ENCODE measurements around the gene CUX1. TPM values are rescaled to one million over a fixed set of nuclear protein-coding genes. Genes with fewer than 3 reads are reported as not detected.
A peak's percentile ranks its signal among the peaks of the same experiment; 100 is the strongest.

The CUX1 gene
- total RNA-seq, 4 donors from 2014 or later: 52.5 to 93.6 (median 63.7) TPM

DNA sequence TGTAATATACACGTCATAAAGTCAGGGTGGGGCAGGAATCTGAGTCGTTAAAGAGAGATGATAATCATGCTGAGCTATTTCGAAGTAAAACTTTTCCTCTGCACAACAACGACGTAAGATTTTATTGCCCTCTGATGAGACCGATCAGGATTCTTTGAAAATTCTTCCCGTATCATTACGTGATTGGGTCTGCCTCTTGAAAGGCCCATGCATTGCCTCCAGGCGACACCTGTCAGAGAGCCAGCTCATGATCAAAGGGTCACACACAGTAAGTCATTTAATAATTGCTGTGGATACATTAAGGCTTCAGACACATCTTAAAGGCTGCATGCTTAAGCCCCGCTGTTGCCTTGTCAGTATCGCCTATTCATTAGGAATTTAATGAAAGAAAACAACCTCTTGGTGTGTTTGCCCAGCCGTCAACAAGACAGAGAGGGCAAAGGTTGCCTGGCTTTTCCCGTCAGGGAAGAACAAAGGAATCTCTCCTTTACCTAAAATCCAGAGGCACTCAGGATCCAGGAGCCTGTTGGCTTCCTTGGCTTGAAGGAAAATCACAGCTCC, 280.3 kb downstream of the CUX1 start:
- peak in 1 of 2 donors; percentile 4 for DNase-seq (ENCODE audit: low spot score in 2 of 2)
- peaks cover 7% of the 10 kb centered on the region for H3K36me3 ChIP-seq
- H3K27ac ChIP-seq: no peak overlapping the region
- no peak overlapping the region for H3K4me3 ChIP-seq
- peaks cover 14% of the 10 kb centered on the region for H3K4me1 ChIP-seq
- no peaks in the 10 kb centered on the region for H3K9me3 ChIP-seq
- no peaks in the 10 kb centered on the region for H3K27me3 ChIP-seq
- no peak for TF ChIP-seq POLR2A (IDR thresholded peaks at IDR 0.05)
- TF ChIP-seq EP300 (IDR thresholded peaks at IDR 0.05): no peak
- no peak for TF ChIP-seq POLR2AphosphoS5 (IDR thresholded peaks at IDR 0.05)
- TF ChIP-seq, protein P1, sequence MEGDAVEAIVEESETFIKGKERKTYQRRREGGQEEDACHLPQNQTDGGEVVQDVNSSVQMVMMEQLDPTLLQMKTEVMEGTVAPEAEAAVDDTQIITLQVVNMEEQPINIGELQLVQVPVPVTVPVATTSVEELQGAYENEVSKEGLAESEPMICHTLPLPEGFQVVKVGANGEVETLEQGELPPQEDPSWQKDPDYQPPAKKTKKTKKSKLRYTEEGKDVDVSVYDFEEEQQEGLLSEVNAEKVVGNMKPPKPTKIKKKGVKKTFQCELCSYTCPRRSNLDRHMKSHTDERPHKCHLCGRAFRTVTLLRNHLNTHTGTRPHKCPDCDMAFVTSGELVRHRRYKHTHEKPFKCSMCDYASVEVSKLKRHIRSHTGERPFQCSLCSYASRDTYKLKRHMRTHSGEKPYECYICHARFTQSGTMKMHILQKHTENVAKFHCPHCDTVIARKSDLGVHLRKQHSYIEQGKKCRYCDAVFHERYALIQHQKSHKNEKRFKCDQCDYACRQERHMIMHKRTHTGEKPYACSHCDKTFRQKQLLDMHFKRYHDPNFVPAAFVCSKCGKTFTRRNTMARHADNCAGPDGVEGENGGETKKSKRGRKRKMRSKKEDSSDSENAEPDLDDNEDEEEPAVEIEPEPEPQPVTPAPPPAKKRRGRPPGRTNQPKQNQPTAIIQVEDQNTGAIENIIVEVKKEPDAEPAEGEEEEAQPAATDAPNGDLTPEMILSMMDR (IDR thresholded peaks at IDR 0.05): no peak
- 75% methylated on average over 13 of the region's 13 CpGs for WGBS

DNA sequence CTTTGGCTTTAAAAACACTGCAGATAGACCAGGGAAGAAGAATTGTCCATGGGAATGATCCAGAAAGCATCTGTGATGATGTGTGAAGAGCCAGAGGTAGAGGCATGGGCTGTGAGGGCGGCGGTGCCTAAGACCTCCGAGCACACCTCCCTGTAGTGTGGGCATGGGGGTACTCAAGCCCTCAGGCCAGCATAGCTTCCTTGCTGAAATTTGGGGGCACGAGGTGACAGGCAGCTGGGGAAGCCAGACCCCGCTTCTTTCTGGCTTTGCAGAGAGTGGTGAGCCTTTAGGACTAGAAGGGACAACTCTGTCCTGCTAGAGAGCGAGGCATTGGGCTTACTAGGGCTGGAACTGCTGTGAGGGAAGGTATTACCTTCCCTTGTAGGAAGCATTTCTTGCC, 281.6 kb downstream of the CUX1 start:
- Histone ChIP-seq H3K4me1 (peaks cover 7% of the 10 kb centered on the region), H3K27me3 (no peaks in the 10 kb centered on the region), H3K36me3 (peaks cover 12% of the 10 kb centered on the region), H3K9me3 (no peaks in the 10 kb centered on the region), H3K27ac (no peak overlapping the region), H3K4me3 (no peak overlapping the region)
- 97% methylated on average over 6 of the region's 6 CpGs for WGBS
- DNase-seq (ENCODE audit: low spot score in 2 of 2): peak; percentile 26 to 54
- TF ChIP-seq, protein P1 (IDR thresholded peaks at IDR 0.05): no peak

DNA sequence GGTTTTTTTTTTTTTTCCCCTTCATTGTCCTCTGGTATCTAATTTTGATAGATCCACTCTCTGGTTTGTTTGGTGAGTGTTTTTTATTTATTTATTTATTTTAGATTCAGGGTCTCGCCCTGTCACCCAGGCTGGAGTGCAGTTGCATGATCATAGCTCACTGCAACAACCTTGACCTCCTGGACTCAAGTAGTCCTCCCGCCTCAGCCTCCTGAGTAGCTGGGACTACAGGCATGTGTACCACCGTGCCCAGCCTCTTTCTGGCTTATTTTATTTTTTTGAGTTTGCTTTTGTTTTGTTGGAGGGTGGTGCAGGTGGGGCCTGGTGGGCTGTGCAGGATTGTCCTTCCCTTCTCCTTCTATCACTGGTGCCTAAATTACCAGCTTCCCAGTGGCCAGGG, 282.0 kb downstream of the CUX1 start:
- Histone ChIP-seq H3K9me3 (no peaks in the 10 kb centered on the region), H3K27ac (no peak overlapping the region), H3K36me3 (peaks cover 16% of the 10 kb centered on the region), H3K4me3 (no peak overlapping the region), H3K27me3 (no peaks in the 10 kb centered on the region), H3K4me1 (peaks cover 3% of the 10 kb centered on the region)
- DNase-seq (ENCODE audit: low spot score in 2 of 2): peak in 1 of 2 donors; percentile 37
- TF ChIP-seq EP300 (IDR thresholded peaks at IDR 0.05): no peak
- TF ChIP-seq, protein P1 (IDR thresholded peaks at IDR 0.05): no peak
- 99% methylated on average over 3 of the region's 3 CpGs for WGBS

DNA sequence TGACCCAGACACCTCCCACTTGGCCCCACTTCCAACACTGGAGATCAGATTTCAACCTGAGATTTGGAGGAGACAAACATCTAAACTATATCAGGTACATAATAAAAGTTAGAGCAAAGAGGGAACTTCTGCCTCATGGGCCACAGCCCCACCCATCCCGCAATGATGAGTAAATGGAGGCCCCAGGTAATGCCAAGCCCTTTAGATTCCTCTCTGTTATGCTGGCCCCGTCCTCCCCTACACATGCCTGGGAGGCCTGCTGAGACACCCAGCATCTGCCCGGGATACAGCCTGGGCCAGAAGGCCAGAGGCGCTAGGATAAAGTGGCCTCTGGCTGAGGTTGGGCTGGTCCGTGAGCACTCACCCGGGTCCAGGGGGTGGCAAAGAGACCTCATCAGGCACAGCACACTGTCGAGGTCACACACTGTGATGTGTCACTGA, 283.7 kb downstream of the CUX1 start:
- Histone ChIP-seq H3K9me3 (no peaks in the 10 kb centered on the region), H3K4me3 (no peak overlapping the region), H3K27ac (no peak overlapping the region), H3K36me3 (peaks cover 23% of the 10 kb centered on the region), H3K4me1 (no peaks in the 10 kb centered on the region), H3K27me3 (no peaks in the 10 kb centered on the region)
- TF ChIP-seq POLR2A (IDR thresholded peaks at IDR 0.05) (no peak), POLR2AphosphoS5 (IDR thresholded peaks at IDR 0.05) (no peak), EP300 (IDR thresholded peaks at IDR 0.05) (no peak)
- TF ChIP-seq, protein P1 (IDR thresholded peaks at IDR 0.05): no peak
- peak; percentile 24 to 41 for DNase-seq (ENCODE audit: low spot score in 2 of 2)
- 77% methylated on average over 2 of the region's 7 CpGs for WGBS

DNA sequence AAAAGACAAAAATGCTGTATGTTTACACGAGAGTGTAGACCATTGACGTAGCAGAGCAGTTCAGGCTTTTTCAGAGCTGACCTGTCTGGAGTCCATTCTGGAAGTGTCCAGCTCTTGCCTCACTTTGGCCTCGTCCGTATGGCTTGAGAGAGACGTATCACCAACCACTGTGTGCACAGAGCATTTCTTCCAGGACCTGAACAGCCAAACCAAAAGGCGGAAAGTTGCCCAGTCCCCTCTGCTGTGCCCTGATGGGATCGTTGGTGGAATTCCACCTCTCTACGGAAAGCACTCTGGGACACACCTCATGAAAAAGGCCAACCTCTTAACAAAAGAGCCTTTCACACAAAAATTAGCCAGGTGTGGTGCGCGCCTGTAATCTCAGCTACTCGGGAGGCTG, 284.5 kb downstream of the CUX1 start:
- H3K27me3 ChIP-seq: no peaks in the 10 kb centered on the region
- H3K27ac ChIP-seq: no peak overlapping the region
- WGBS: 91% methylated on average over 11 of the region's 11 CpGs
- peak in 1 of 2 donors; percentile 38 for DNase-seq (ENCODE audit: low spot score in 2 of 2)
- H3K9me3 ChIP-seq: no peaks in the 10 kb centered on the region
- H3K36me3 ChIP-seq: peaks cover 23% of the 10 kb centered on the region
- TF ChIP-seq EP300 (IDR thresholded peaks at IDR 0.05) (no peak), POLR2A (IDR thresholded peaks at IDR 0.05) (no peak), POLR2AphosphoS5 (IDR thresholded peaks at IDR 0.05) (no peak)
- TF ChIP-seq, protein P1 (IDR thresholded peaks at IDR 0.05): no peak
- no peak overlapping the region for H3K4me3 ChIP-seq
- H3K4me1 ChIP-seq: no peaks in the 10 kb centered on the region

Measured in suprapubic skin (tissue), 4 donors.